Loucy (cell line): ENCODE measurements around the gene TNFRSF19.

ENCODE experiments used
- H2AFZ ChIP-seq: fragments of 200-600 bp; sonication (generic); 2 replicates; pipeline ENCODE4 v1.6.0; 2016; ENCODE audit warnings: antibody characterized with exemption, mild to moderate bottlenecking, low read length, moderate library complexity
- H3F3A ChIP-seq: fragments of 200-600 bp; 2 replicates; pipeline ENCODE4 v1.6.0; 2016; ENCODE audit warnings: antibody characterized with exemption, low read depth, mild to moderate bottlenecking
- H3K27me3 ChIP-seq: fragments of 200-600 bp; sonication (generic); 2 replicates; pipeline ENCODE4 v1.6.1; 2014; ENCODE audit warnings: low read length, mild to moderate bottlenecking; ENCODE audit not compliant: insufficient read depth, poor library complexity, severe bottlenecking
- H3K36me3 ChIP-seq: fragments of 200-600 bp; sonication (generic); 2 replicates; pipeline ENCODE4 v1.6.1; 2016; ENCODE audit warnings: low read length; ENCODE audit not compliant: insufficient read depth
- H3K4me1 ChIP-seq: fragments of 200-600 bp; sonication (generic); 2 replicates; pipeline ENCODE4 v1.5.1; 2014; ENCODE audit warnings: low read length, mild to moderate bottlenecking; ENCODE audit not compliant: insufficient read depth, poor library complexity, severe bottlenecking
- H3K4me2 ChIP-seq: fragments of 200-600 bp; sonication (generic); 2 replicates; pipeline ENCODE4 v1.6.0; 2014; ENCODE audit warnings: antibody characterized with exemption, low read length, low read depth, mild to moderate bottlenecking; ENCODE audit not compliant: poor library complexity, severe bottlenecking
- H3K4me3 ChIP-seq: fragments of 200-600 bp; sonication (generic); 2 replicates; pipeline ENCODE4 v1.5.1; 2014; ENCODE audit warnings: low read length, mild to moderate bottlenecking, mixed read lengths; ENCODE audit not compliant: poor library complexity, severe bottlenecking
- H3K79me2 ChIP-seq: fragments of 200-600 bp; sonication (generic); 2 replicates; pipeline ENCODE4 v1.6.1; 2014; ENCODE audit warnings: low read length; ENCODE audit not compliant: insufficient read depth
- H3K9ac ChIP-seq: fragments of 200-600 bp; sonication (generic); 2 replicates; pipeline ENCODE4 v1.6.0; 2014; ENCODE audit warnings: mild to moderate bottlenecking, low read depth, low read length, moderate library complexity; ENCODE audit not compliant: poor library complexity, severe bottlenecking
- H3K9me2 ChIP-seq: fragments of 200-600 bp; sonication (generic); replicated peaks from 2 replicates; pipeline ENCODE4 v1.6.1; 2016; ENCODE audit warnings: low read depth, low read length, mixed read lengths
- H3K9me3 ChIP-seq: fragments of 200-600 bp; sonication (generic); 2 replicates; pipeline ENCODE4 v1.6.1; 2014; ENCODE audit warnings: mild to moderate bottlenecking, antibody characterized with exemption, low read length, low read depth; ENCODE audit not compliant: insufficient read depth
- H4K20me1 ChIP-seq: fragments of 200-600 bp; sonication (generic); 2 replicates; pipeline ENCODE4 v1.6.0; 2014; ENCODE audit warnings: antibody characterized with exemption, low read length, mild to moderate bottlenecking; ENCODE audit not compliant: insufficient read depth, poor library complexity, severe bottlenecking
- CTCF ChIP-seq: fragments of 200-600 bp; sonication (generic); conservative IDR thresholded peaks from 2 replicates; pipeline ENCODE4 v1.5.1; 2014; ENCODE audit warnings: mild to moderate bottlenecking, antibody characterized with exemption, low read length
- EZH2phosphoT487 ChIP-seq: fragments of 200-600 bp; IDR thresholded peaks from 2 replicates; pipeline ENCODE4 v1.6.1; 2018; ENCODE audit warnings: antibody characterized with exemption, mild to moderate bottlenecking, moderate library complexity, borderline replicate concordance

TNFRSF19 gene

GRCh38 chr13:23667750-23668149 lies 97.5 kb downstream of the TNFRSF19 start:
- no peaks in the 10 kb centered on the region for H3K9me2 ChIP-seq
- H3K9me3 ChIP-seq = no peaks in the 10 kb centered on the region
- no peaks in the 10 kb centered on the region for H3K4me1 ChIP-seq
- no peak overlapping the region for H3K4me3 ChIP-seq
- no peaks in the 10 kb centered on the region for H3K79me2 ChIP-seq
- H3K4me2 ChIP-seq = no peak overlapping the region
- H2AFZ ChIP-seq = no peak overlapping the region
- TF ChIP-seq CTCF (peak; percentile 45), EZH2phosphoT487 (no peak)
- peaks cover 10% of the 10 kb centered on the region for H3K27me3 ChIP-seq
- H3K9ac ChIP-seq = no peak overlapping the region
- no peaks in the 10 kb centered on the region for H4K20me1 ChIP-seq
- H3K36me3 ChIP-seq = no peaks in the 10 kb centered on the region
- no peaks in the 10 kb centered on the region for H3F3A ChIP-seq

- Histone ChIP-seq H3K36me3 (no peaks in the 10 kb centered on the region), H2AFZ (no peak overlapping the region), H3K79me2 (no peaks in the 10 kb centered on the region), H3K9ac (no peak overlapping the region), H3K9me3 (no peaks in the 10 kb centered on the region), H3K27me3 (peaks cover 10% of the 10 kb centered on the region), H3K4me1 (no peaks in the 10 kb centered on the region), H3F3A (no peaks in the 10 kb centered on the region), H3K9me2 (no peaks in the 10 kb centered on the region), H3K4me3 (no peak overlapping the region), H3K4me2 (no peak overlapping the region), H4K20me1 (no peaks in the 10 kb centered on the region)
- TF ChIP-seq EZH2phosphoT487 (no peak), CTCF (no peak)
Measured at GRCh38 chr13:23668562-23668961, 98.3 kb downstream of the TNFRSF19 start.

- no peaks in the 10 kb centered on the region for H3K79me2 ChIP-seq
- H2AFZ ChIP-seq = no peak overlapping the region
- no peak overlapping the region for H3K4me3 ChIP-seq
- no peaks in the 10 kb centered on the region for H3K9me3 ChIP-seq
- H3K27me3 ChIP-seq = peaks cover 10% of the 10 kb centered on the region
- H3K4me2 ChIP-seq = no peak overlapping the region
- H3K9ac ChIP-seq = no peak overlapping the region
- no peaks in the 10 kb centered on the region for H3K4me1 ChIP-seq
- no peaks in the 10 kb centered on the region for H4K20me1 ChIP-seq
- H3F3A ChIP-seq = no peaks in the 10 kb centered on the region
- no peaks in the 10 kb centered on the region for H3K36me3 ChIP-seq
- TF ChIP-seq CTCF = no peak
- no peak for TF ChIP-seq EZH2phosphoT487
- no peaks in the 10 kb centered on the region for H3K9me2 ChIP-seq
Measured at GRCh38 chr13:23670793-23671192, 100.6 kb downstream of the TNFRSF19 start.
